Measurements from ENCODE around the gene CLIP2.

DNA sequence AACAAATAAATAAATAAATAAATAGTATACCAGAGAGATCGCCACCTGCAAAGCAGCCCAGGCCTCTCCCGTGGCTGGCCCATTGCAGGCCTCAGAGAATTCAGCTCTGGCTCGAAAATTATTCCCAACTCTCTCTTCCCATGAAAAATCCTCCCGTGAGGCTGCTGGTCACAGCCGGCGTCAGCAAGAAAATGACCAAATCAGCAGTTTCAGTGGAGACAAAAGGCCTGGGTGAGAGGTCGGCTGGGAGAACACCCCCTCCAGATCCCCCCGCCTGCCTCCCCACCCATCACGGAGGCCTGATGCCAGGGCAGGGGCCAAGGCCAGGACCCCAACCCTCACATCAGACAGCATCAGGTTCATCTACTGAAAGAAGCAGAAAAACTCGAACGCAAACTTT lies 3.1 kb upstream of the CLIP2 start:
- no peak for TF ChIP-seq POLR2A (IDR thresholded peaks at IDR 0.05)
- TF ChIP-seq, protein P1, sequence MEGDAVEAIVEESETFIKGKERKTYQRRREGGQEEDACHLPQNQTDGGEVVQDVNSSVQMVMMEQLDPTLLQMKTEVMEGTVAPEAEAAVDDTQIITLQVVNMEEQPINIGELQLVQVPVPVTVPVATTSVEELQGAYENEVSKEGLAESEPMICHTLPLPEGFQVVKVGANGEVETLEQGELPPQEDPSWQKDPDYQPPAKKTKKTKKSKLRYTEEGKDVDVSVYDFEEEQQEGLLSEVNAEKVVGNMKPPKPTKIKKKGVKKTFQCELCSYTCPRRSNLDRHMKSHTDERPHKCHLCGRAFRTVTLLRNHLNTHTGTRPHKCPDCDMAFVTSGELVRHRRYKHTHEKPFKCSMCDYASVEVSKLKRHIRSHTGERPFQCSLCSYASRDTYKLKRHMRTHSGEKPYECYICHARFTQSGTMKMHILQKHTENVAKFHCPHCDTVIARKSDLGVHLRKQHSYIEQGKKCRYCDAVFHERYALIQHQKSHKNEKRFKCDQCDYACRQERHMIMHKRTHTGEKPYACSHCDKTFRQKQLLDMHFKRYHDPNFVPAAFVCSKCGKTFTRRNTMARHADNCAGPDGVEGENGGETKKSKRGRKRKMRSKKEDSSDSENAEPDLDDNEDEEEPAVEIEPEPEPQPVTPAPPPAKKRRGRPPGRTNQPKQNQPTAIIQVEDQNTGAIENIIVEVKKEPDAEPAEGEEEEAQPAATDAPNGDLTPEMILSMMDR (IDR thresholded peaks at IDR 0.05), result no peak
- TF ChIP-seq EP300 (IDR thresholded peaks at IDR 0.05), result no peak

Data from sigmoid colon (tissue), 4 donors.